AG04450 (cell line): ENCODE results near the gene EDDM13. TPM values are rescaled to one million over a fixed set of nuclear protein-coding genes. Genes with fewer than 3 reads are reported as not detected.

Source experiments
- CTCF ChIA-PET: fragments of 300-600, 350-600 bp; formaldehyde crosslinking; extraction: SDS; loops from one replicate; lab custom pipeline; 2022; ENCODE audit warnings: antibody characterized with exemption, inconsistent platforms; lab: Charles Lee
- POLR2A ChIA-PET: fragments of 350-600 bp; formaldehyde crosslinking; extraction: SDS; loops from one replicate; lab custom pipeline; 2021; ENCODE audit warnings: antibody characterized with exemption, inconsistent platforms; lab: Yijun Ruan, JAX
- DNase-seq: peaks from one replicate; pipeline ENCODE4 v3.0.0-alpha.2; 2011; ENCODE audit warnings: low read depth, low spot score
- H3K27ac ChIP-seq: one replicate; pipeline ENCODE4 v1.5.1; 2012; ENCODE audit warnings: low read depth, low read length, control low read depth
- H3K27me3 ChIP-seq: one replicate; pipeline ENCODE4 v1.6.0; 2012; ENCODE audit warnings: low read length; ENCODE audit not compliant: control insufficient read depth, insufficient read depth
- H3K4me3 ChIP-seq: 2 replicates; pipeline ENCODE4 v1.5.1; 2011; ENCODE audit warnings: mild to moderate bottlenecking, low read depth, low read length, control low read depth
- H3K9me3 ChIP-seq: 2 replicates; pipeline ENCODE4 v1.5.1; 2012; ENCODE audit warnings: low read length; ENCODE audit not compliant: control insufficient read depth, insufficient read depth
- CTCF ChIP-seq: IDR thresholded peaks from 2 replicates; pipeline ENCODE4 v1.5.1; 2011; ENCODE audit warnings: low read depth, low read length, control low read depth, inconsistent platforms
- polyA plus RNA-seq: library from polyadenylated mRNA; depleted of rRNA; stranded (reverse); fragments of >200 nt; gene quantifications from 2 replicates; pipeline ENCODE4 v1.2.3, GENCODE V29; 2011

Gene EDDM13
- polyA plus RNA-seq, 1 experiment: not detected

DNA sequence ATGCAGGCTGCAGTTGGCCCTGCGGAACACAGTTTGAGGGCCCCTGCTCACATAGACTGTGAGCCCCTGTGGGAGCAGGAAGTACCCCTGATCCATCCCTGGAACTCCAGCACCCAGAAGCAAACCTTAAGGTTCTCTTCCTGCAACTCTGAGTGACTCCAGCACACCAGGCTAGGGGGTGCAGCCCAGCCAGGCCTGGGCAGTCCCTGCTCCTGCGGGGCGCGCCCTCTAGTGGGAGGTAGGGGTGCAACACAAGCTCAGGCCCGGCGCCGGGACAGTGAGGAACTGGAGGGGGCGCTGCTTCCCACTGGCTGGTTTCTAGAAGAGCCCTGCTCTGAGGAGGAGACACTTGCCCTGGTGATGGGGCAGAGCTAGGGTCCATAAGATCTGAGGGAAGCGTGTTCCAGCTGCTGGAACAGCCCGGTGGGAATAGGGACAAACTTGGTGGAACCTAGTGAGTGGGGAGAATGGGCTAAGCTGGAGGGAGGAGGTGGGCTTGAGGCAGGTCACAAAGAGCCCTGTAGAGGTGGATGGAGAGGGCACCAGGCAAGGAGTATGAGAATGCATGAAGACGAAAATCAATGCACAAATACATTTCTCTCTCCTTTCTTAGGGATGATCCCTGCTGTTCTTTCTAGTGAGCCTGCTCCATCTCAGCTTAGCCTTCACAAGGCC, 37.1 kb downstream of the EDDM13 start:
- no peak overlapping the region for H3K27ac ChIP-seq
- peak; percentile 63 for TF ChIP-seq CTCF
- no peak for DNase-seq
- H3K4me3 ChIP-seq: no peak overlapping the region
- H3K27me3 ChIP-seq: no peaks in the 10 kb centered on the region
- ChIA-PET POLR2A (interaction anchor here (0.6 to 0.7 kb wide), 2 partner anchors 188 to 1263 kb away, joined by 3 read pairs; partner anchors contain the start of gene ZNF787), CTCF (interaction anchor here (0.6 to 2.7 kb wide), 14 partner anchors 8 to 244 kb away, joined by 3 to 30 read pairs (median 4); no protein-coding TSS in a partner anchor)
- H3K9me3 ChIP-seq: no peaks in the 10 kb centered on the region; the same call in 1 of the 2 replicates

GRCh38 chr19:56310462-56310861, 37.9 kb downstream of the EDDM13 start:
- no peak for DNase-seq
- ChIA-PET POLR2A (interaction anchor here (0.7 kb wide), 1 partner anchor 1264 kb away, joined by 3 read pairs; no protein-coding TSS in a partner anchor), CTCF (interaction anchor here (0.7 to 2.7 kb wide), 9 partner anchors 23 to 245 kb away, joined by 3 to 30 read pairs (median 4); no protein-coding TSS in a partner anchor)
- H3K4me3 ChIP-seq: no peak overlapping the region
- TF ChIP-seq CTCF: no peak
- no peaks in the 10 kb centered on the region for H3K27me3 ChIP-seq
- H3K27ac ChIP-seq: no peak overlapping the region
- no peaks in the 10 kb centered on the region; the same call in 1 of the 2 replicates for H3K9me3 ChIP-seq

- Histone ChIP-seq H3K27ac (no peak overlapping the region), H3K27me3 (no peaks in the 10 kb centered on the region), H3K4me3 (no peak overlapping the region), H3K9me3 (no peaks in the 10 kb centered on the region; the same call in 1 of the 2 replicates)
- ChIA-PET CTCF (interaction anchor here (4.0 kb wide), 1 partner anchor 59 kb away, joined by 33 read pairs; no protein-coding TSS in a partner anchor), POLR2A (no interaction called here)
- no peak for DNase-seq
- no peak for TF ChIP-seq CTCF
These were observed 39.8 kb downstream of the EDDM13 start for GRCh38 chr19:56312342-56312741.

GRCh38 chr19:56312787-56313657, 40.5 kb downstream of the EDDM13 start:
- no peak for DNase-seq
- no peaks in the 10 kb centered on the region for H3K27me3 ChIP-seq
- no peak overlapping the region for H3K27ac ChIP-seq
- H3K9me3 ChIP-seq: no peaks in the 10 kb centered on the region; the same call in 1 of the 2 replicates
- ChIA-PET POLR2A (no interaction called here), CTCF (interaction anchor here (0.9 to 4.0 kb wide), 3 partner anchors 20 to 232 kb away, joined by 3 to 33 read pairs (median 22); no protein-coding TSS in a partner anchor)
- H3K4me3 ChIP-seq: no peak overlapping the region
- TF ChIP-seq CTCF: no peak
